Nephron progenitor cell (in vitro differentiated cells): ENCODE data around the gene ZNF846.

ENCODE experiments used
- DNase-seq: peaks from one replicate; pipeline ENCODE4 v3.0.0; 2021
- H3K27ac Mint-ChIP-seq: 2 replicates; pipeline ENCODE4 v1.8.0; 2021; ENCODE audit warnings: mild to moderate bottlenecking, moderate library complexity, mixed read lengths
- H3K27me3 Mint-ChIP-seq: 2 replicates; pipeline ENCODE4 v1.8.0; 2021; ENCODE audit warnings: mild to moderate bottlenecking, low read depth, mixed read lengths; ENCODE audit not compliant: poor library complexity
- H3K36me3 Mint-ChIP-seq: 2 replicates; pipeline ENCODE4 v1.8.0; 2021; ENCODE audit warnings: low read depth, mixed read lengths
- H3K4me1 Mint-ChIP-seq: 2 replicates; pipeline ENCODE4 v1.8.0; 2021; ENCODE audit warnings: mixed read lengths
- H3K4me3 Mint-ChIP-seq: 2 replicates; pipeline ENCODE4 v1.8.0; 2021; ENCODE audit warnings: mild to moderate bottlenecking, moderate library complexity, mixed read lengths
- H3K9me3 Mint-ChIP-seq: 2 replicates; pipeline ENCODE4 v1.8.0; 2021; ENCODE audit warnings: mild to moderate bottlenecking, moderate library complexity, mixed read lengths
- CTCF ChIP-seq: fragments of 200-600 bp; sonication (generic); IDR thresholded peaks from 2 replicates; pipeline ENCODE4 v1.5.0; 2021; ENCODE audit warnings: antibody characterized with exemption

Gene ZNF846

GRCh38 chr19:9801976-9802375 lies 33.4 kb upstream of the ZNF846 start:
- DNase-seq, result no peak
- TF ChIP-seq CTCF, result no peak
- H3K27ac Mint-ChIP-seq, result no peak overlapping the region
- H3K4me1 Mint-ChIP-seq, result no peaks in the 10 kb centered on the region
- peaks cover 22% of the 10 kb centered on the region for H3K36me3 Mint-ChIP-seq
- no peak overlapping the region for H3K4me3 Mint-ChIP-seq
- H3K9me3 Mint-ChIP-seq, result no peaks in the 10 kb centered on the region
- H3K27me3 Mint-ChIP-seq, result peaks cover 4% of the 10 kb centered on the region

- no peak for TF ChIP-seq CTCF
- no peak overlapping the region for H3K27ac Mint-ChIP-seq
- peaks cover 4% of the 10 kb centered on the region for H3K27me3 Mint-ChIP-seq
- no peak for DNase-seq
- H3K4me3 Mint-ChIP-seq, result no peak overlapping the region
- H3K9me3 Mint-ChIP-seq, result no peaks in the 10 kb centered on the region
- no peaks in the 10 kb centered on the region for H3K4me1 Mint-ChIP-seq
- H3K36me3 Mint-ChIP-seq, result peaks cover 21% of the 10 kb centered on the region
These were observed 30.6 kb upstream of the ZNF846 start for GRCh38 chr19:9799162-9799561.

- H3K4me3 Mint-ChIP-seq, result no peak overlapping the region
These were observed 29.3 kb upstream of the ZNF846 start for GRCh38 chr19:9797871-9798270.

GRCh38 chr19:9796113-9796773 lies 27.7 kb upstream of the ZNF846 start:
- H3K27ac Mint-ChIP-seq, result no peak overlapping the region
- no peaks in the 10 kb centered on the region for H3K36me3 Mint-ChIP-seq
- peaks cover 4% of the 10 kb centered on the region for H3K27me3 Mint-ChIP-seq
- TF ChIP-seq CTCF, result peak; percentile 76
- H3K4me1 Mint-ChIP-seq, result peaks cover 13% of the 10 kb centered on the region
- no peak overlapping the region for H3K4me3 Mint-ChIP-seq
- peak; percentile 75 for DNase-seq
- no peaks in the 10 kb centered on the region for H3K9me3 Mint-ChIP-seq

More at GRCh38 chr19:9797871-9798270, 29.3 kb upstream of the ZNF846 start:
- no peak for DNase-seq
- Mint-ChIP-seq H3K36me3 (peaks cover 8% of the 10 kb centered on the region), H3K4me1 (peaks cover 8% of the 10 kb centered on the region), H3K9me3 (no peaks in the 10 kb centered on the region), H3K27me3 (peaks cover 4% of the 10 kb centered on the region), H3K27ac (no peak overlapping the region)
- no peak for TF ChIP-seq CTCF

- Mint-ChIP-seq H3K36me3 (no peaks in the 10 kb centered on the region), H3K4me3 (peak overlapping the region; percentile 83), H3K27me3 (no peaks in the 10 kb centered on the region), H3K9me3 (no peaks in the 10 kb centered on the region), H3K27ac (peak overlapping the region; percentile 45), H3K4me1 (peaks cover 40% of the 10 kb centered on the region)
- TF ChIP-seq CTCF, result no peak
- no peak for DNase-seq
These were observed 24.6 kb upstream of the ZNF846 start for GRCh38 chr19:9793071-9793591.
